AG04450 (cell line): ENCODE measurements around the gene PDE4D. TPM values are rescaled to one million over a fixed set of nuclear protein-coding genes. Genes with fewer than 3 reads are reported as not detected.
"Not testable (repeated sequence)": the region's sequence is repeated elsewhere in the genome, so short reads cannot be mapped to it uniquely, and the experiment has no call there.

Experiments
- CTCF ChIA-PET: fragments of 300-600, 350-600 bp; formaldehyde crosslinking; extraction: SDS; loops from one replicate; lab custom pipeline; 2022; ENCODE audit warnings: antibody characterized with exemption, inconsistent platforms; lab: Charles Lee
- POLR2A ChIA-PET: fragments of 350-600 bp; formaldehyde crosslinking; extraction: SDS; loops from one replicate; lab custom pipeline; 2021; ENCODE audit warnings: antibody characterized with exemption, inconsistent platforms; lab: Yijun Ruan, JAX
- DNase-seq: peaks from one replicate; pipeline ENCODE4 v3.0.0-alpha.2; 2011; ENCODE audit warnings: low read depth, low spot score
- H3K27ac ChIP-seq: one replicate; pipeline ENCODE4 v1.5.1; 2012; ENCODE audit warnings: low read depth, low read length, control low read depth
- H3K27me3 ChIP-seq: one replicate; pipeline ENCODE4 v1.6.0; 2012; ENCODE audit warnings: low read length; ENCODE audit not compliant: control insufficient read depth, insufficient read depth
- H3K4me3 ChIP-seq: 2 replicates; pipeline ENCODE4 v1.5.1; 2011; ENCODE audit warnings: mild to moderate bottlenecking, low read depth, low read length, control low read depth
- H3K9me3 ChIP-seq: 2 replicates; pipeline ENCODE4 v1.5.1; 2012; ENCODE audit warnings: low read length; ENCODE audit not compliant: control insufficient read depth, insufficient read depth
- CTCF ChIP-seq: IDR thresholded peaks from 2 replicates; pipeline ENCODE4 v1.5.1; 2011; ENCODE audit warnings: low read depth, low read length, control low read depth, inconsistent platforms
- polyA plus RNA-seq: library from polyadenylated mRNA; depleted of rRNA; stranded (reverse); fragments of >200 nt; gene quantifications from 2 replicates; pipeline ENCODE4 v1.2.3, GENCODE V29; 2011

Gene PDE4D
- polyA plus RNA-seq, 1 experiment: 12.0 TPM

DNA sequence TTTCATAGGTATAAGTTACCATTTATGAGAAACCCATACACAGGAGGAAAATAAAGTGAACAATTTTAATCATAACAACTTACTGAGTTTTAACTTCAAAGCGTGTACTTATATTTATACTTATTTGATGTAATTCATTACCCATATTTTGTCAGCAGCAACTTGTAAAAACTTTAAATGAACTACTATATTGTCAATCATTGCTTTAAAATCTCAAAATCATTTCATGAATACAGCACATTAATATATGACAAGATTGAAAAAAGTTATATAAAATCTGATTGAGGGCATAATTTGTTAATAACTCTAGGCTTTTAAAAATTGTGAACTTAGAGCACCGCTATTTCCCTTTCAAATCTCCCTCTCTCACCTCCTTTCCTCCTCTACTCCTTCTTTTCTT lies 573.1 kb downstream of the PDE4D start:
- Histone ChIP-seq H3K4me3 (no peak overlapping the region), H3K9me3 (no peaks in the 10 kb centered on the region), H3K27ac (no peak overlapping the region), H3K27me3 (no peaks in the 10 kb centered on the region)
- no peak for DNase-seq
- ChIA-PET CTCF (no interaction called here), POLR2A (no interaction called here)
- no peak for TF ChIP-seq CTCF

GRCh38 chr5:59319250-59319649 lies 574.3 kb downstream of the PDE4D start:
- DNase-seq: no peak
- ChIA-PET POLR2A (no interaction called here), CTCF (interaction anchor here (1.9 kb wide), 1 partner anchor 131 kb away, joined by 5 read pairs; no protein-coding TSS in a partner anchor)
- TF ChIP-seq CTCF: no peak
- no peak overlapping the region for H3K4me3 ChIP-seq
- no peaks in the 10 kb centered on the region for H3K9me3 ChIP-seq
- no peaks in the 10 kb centered on the region for H3K27me3 ChIP-seq
- H3K27ac ChIP-seq: no peak overlapping the region

- Histone ChIP-seq H3K27ac (no peak overlapping the region), H3K27me3 (no peaks in the 10 kb centered on the region), H3K4me3 (no peak overlapping the region), H3K9me3 (no peaks in the 10 kb centered on the region)
- TF ChIP-seq CTCF: no peak
- no peak for DNase-seq
- CTCF ChIA-PET: interaction anchor here (1.1 to 1.9 kb wide), 3 partner anchors 50 to 129 kb away, joined by 5 to 7 read pairs (median 5); no protein-coding TSS in a partner anchor
- POLR2A ChIA-PET: no interaction called here
Observed at GRCh38 chr5:59317774-59318205, 575.7 kb downstream of the PDE4D start.

- DNase-seq: no peak
- TF ChIP-seq CTCF: no peak
- no peak overlapping the region for H3K27ac ChIP-seq
- ChIA-PET CTCF (interaction anchor here (1.1 to 1.9 kb wide), 3 partner anchors 51 to 129 kb away, joined by 5 to 7 read pairs (median 5); no protein-coding TSS in a partner anchor), POLR2A (no interaction called here)
- no peak overlapping the region for H3K4me3 ChIP-seq
- peaks cover 4% of the 10 kb centered on the region for H3K27me3 ChIP-seq
- H3K9me3 ChIP-seq: no peaks in the 10 kb centered on the region
Observed at GRCh38 chr5:59317023-59317773, 576.3 kb downstream of the PDE4D start.

GRCh38 chr5:59312223-59312622 lies 581.3 kb downstream of the PDE4D start:
- CTCF ChIA-PET: no interaction called here
- Histone ChIP-seq H3K27me3 (peaks cover 7% of the 10 kb centered on the region), H3K4me3 (no peak overlapping the region), H3K27ac (no peak overlapping the region), H3K9me3 (no peaks in the 10 kb centered on the region)
- POLR2A ChIA-PET: no interaction called here
- DNase-seq: no peak
- no peak for TF ChIP-seq CTCF

- H3K9me3 ChIP-seq, H3K4me3 ChIP-seq, H3K27me3 ChIP-seq, DNase-seq, H3K27ac ChIP-seq, CTCF ChIA-PET, POLR2A ChIA-PET: not testable (repeated sequence)
Observed at GRCh38 chr5:59308685-59309084, 584.8 kb downstream of the PDE4D start.

DNA sequence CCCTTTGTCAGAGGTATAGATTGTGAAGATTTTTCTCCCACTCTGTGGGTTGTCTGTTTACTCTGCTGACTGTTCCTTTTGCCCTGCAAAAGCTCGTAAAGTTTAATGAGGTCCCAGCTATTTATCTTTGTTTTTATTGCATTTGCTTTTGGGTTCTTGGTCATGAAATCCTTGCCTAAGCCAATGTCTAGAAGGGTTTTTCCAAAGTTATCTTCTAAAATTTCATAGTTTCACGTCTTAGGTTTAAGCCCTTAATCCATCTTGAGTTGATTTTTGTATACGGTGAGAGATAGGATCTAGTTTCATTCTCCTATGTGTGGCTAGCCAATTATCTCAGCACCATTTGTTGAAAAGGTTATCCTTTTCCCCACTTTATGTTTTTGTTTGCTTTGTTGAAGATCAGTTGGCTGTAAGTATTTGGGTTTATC lies 590.2 kb downstream of the PDE4D start:
- H3K27ac ChIP-seq, H3K27me3 ChIP-seq, DNase-seq, H3K9me3 ChIP-seq, H3K4me3 ChIP-seq, POLR2A ChIA-PET, CTCF ChIA-PET: not testable (repeated sequence)
